Measurements from ENCODE around the gene SYNE3.

DNA sequence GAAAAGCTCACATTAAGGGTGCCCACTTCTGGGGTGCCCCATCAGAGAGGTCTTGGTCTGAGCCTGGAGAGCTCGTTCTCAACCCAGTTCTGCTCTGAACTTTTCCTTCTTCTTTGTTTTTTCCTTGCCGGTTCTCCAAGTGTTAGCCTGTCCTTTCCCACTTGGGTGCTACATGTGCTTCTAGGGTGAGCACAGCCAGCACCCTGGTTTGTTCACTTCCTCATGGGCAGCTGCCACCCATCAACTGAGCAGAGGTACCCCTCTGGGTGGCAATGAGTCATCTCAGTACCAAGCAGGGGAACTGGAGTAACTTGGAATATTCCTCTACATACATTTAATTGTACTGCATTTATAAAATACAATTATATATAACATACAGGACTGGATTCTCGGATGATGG is 3.9 kb upstream of the SYNE3 start:
- no peak for TF ChIP-seq EZH2 (IDR thresholded peaks at IDR 0.05; ENCODE audit: insufficient read depth, low read length)
- TF ChIP-seq CTCF (IDR thresholded peaks at IDR 0.05; ENCODE audit: insufficient read depth, low read depth, low read length) = no peak

All from astrocyte (in vitro differentiated cells and primary cell).